ENCODE results near the gene TECPR2. TPM values are rescaled to one million over a fixed set of nuclear protein-coding genes. Genes with fewer than 3 reads are reported as not detected.

Gene TECPR2
- total RNA-seq, 1 experiment from 2014 or later: 9.3 TPM

DNA sequence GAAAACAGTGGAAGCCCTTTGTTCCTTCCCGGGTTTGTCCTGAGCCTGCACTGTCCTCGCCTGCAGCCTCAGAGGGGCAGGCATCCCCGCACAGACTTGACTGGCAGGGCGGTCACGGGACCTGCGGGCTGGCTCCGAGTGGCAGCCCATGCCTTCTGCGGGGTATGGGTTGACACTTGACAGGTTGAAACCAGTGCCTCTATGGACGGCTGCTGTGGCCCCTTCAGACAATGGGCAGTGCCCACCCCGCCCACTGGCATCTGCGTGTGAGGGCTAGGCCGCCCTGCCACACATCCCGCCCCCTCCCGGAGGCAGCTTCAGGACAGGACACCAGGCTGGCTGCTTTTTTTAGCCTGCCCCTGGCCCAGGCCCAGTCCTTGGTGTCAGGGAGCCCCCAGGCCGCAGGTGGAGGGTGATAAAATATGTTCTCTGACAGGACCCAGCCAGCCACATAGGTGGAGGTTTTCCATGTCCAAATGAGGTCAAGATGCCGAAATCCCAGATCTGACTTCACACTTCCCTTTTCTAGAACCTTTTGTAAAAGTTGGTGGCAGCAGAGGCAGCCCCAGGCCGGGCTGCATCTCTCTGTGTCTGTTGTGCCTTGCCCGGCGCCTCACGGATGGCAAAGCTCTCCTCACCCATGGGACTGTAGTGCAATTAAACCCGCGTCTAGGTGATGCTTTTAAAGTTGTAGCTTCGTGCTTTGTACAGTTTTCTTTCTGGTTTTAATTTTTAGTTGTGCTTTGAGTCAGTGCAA lies 136.8 kb downstream of the TECPR2 start:
- H3K9me3 Mint-ChIP-seq (ENCODE audit: unreplicated experiment): no peaks in the 10 kb centered on the region
- 0 out of 2 replicates have a peak, but pooled peaks cover 5% of the 10 kb centered on the region for H3K4me1 ChIP-seq
- H3K36me3 Mint-ChIP-seq (ENCODE audit: insufficient read depth, unreplicated experiment): peaks cover 12% of the 10 kb centered on the region
- ChIA-PET CTCF (no interaction called here), POLR2A (no interaction called here)
- no peaks in the 10 kb centered on the region for H3K36me3 ChIP-seq (ENCODE audit: control insufficient read depth, insufficient read depth, low read length)
- H3K27me3 Mint-ChIP-seq (ENCODE audit: insufficient read depth, unreplicated experiment): no peaks in the 10 kb centered on the region
- no TSS peak for BruUV-seq (replicated peaks)
- H3K27ac Mint-ChIP-seq (ENCODE audit: unreplicated experiment): no peak overlapping the region
- peaks cover 6% of the 10 kb centered on the region for H3K4me1 Mint-ChIP-seq (ENCODE audit: low read depth, unreplicated experiment)
- intact Hi-C loops (cut with micrococcal nuclease; ENCODE audit: unreplicated experiment): no loop called here
- no peaks in the 10 kb centered on the region for H3K9me3 ChIP-seq
- TF ChIP-seq, protein P1, sequence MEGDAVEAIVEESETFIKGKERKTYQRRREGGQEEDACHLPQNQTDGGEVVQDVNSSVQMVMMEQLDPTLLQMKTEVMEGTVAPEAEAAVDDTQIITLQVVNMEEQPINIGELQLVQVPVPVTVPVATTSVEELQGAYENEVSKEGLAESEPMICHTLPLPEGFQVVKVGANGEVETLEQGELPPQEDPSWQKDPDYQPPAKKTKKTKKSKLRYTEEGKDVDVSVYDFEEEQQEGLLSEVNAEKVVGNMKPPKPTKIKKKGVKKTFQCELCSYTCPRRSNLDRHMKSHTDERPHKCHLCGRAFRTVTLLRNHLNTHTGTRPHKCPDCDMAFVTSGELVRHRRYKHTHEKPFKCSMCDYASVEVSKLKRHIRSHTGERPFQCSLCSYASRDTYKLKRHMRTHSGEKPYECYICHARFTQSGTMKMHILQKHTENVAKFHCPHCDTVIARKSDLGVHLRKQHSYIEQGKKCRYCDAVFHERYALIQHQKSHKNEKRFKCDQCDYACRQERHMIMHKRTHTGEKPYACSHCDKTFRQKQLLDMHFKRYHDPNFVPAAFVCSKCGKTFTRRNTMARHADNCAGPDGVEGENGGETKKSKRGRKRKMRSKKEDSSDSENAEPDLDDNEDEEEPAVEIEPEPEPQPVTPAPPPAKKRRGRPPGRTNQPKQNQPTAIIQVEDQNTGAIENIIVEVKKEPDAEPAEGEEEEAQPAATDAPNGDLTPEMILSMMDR (IDR thresholded peaks at IDR 0.05; ENCODE audit: insufficient read depth in 1 of 2, low read depth in 1 of 2, low read length in 1 of 2, severe bottlenecking in 1 of 2, unreplicated experiment in 1 of 2): no peak
- H3K27me3 ChIP-seq (replicated peaks; ENCODE audit: control insufficient read depth, insufficient read depth, low read length): no peaks in the 10 kb centered on the region
- H3K4me3 ChIP-seq (ENCODE audit: low read depth, low read length): no peak overlapping the region
- H3K4me3 Mint-ChIP-seq (ENCODE audit: unreplicated experiment): no peak overlapping the region
- no peak for DNase-seq

DNA sequence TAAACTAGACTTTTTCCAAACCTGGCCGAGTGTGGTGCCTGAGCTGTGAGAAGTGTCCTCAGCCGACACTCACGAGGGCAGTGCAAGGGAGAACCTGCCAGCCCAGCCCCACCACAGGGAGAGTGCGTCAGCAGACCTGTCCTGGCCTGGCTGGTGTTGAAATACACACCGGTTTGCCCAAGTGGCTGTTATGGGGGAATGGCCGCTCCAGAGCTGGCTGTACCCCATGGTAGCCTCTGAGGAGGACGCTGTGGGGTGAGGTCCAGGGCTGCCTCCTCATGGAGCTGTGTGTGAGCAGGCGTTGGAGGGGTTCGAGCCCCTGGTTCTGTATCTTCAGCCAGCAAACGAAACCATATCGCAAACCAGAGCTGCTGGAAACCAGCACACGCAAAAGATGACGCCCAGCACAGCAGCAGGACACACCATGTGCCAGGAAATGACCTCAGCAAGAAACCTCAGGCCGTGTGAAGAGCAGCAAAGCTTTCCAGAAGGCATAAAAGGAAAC lies 137.5 kb downstream of the TECPR2 start:
- ChIA-PET CTCF (no interaction called here), POLR2A (no interaction called here)
- Histone ChIP-seq H3K4me3 (ENCODE audit: low read depth, low read length) (no peak overlapping the region), H3K27me3 (replicated peaks; ENCODE audit: control insufficient read depth, insufficient read depth, low read length) (no peaks in the 10 kb centered on the region), H3K36me3 (ENCODE audit: control insufficient read depth, insufficient read depth, low read length) (no peaks in the 10 kb centered on the region), H3K9me3 (no peaks in the 10 kb centered on the region), H3K4me1 (0 out of 2 replicates have a peak, but pooled peaks cover 5% of the 10 kb centered on the region)
- TF ChIP-seq, protein P1 (IDR thresholded peaks at IDR 0.05; ENCODE audit: insufficient read depth in 1 of 2, low read depth in 1 of 2, low read length in 1 of 2, severe bottlenecking in 1 of 2, unreplicated experiment in 1 of 2): no peak
- no peak for DNase-seq
- H3K9me3 Mint-ChIP-seq (ENCODE audit: unreplicated experiment): no peaks in the 10 kb centered on the region
- H3K27me3 Mint-ChIP-seq (ENCODE audit: insufficient read depth, unreplicated experiment): no peaks in the 10 kb centered on the region
- no peak overlapping the region for H3K27ac Mint-ChIP-seq (ENCODE audit: unreplicated experiment)
- no TSS peak for BruUV-seq (replicated peaks)
- H3K4me3 Mint-ChIP-seq (ENCODE audit: unreplicated experiment): no peak overlapping the region
- H3K4me1 Mint-ChIP-seq (ENCODE audit: low read depth, unreplicated experiment): peaks cover 6% of the 10 kb centered on the region
- peaks cover 12% of the 10 kb centered on the region for H3K36me3 Mint-ChIP-seq (ENCODE audit: insufficient read depth, unreplicated experiment)
- intact Hi-C loops (cut with micrococcal nuclease; ENCODE audit: unreplicated experiment): no loop called here

DNA sequence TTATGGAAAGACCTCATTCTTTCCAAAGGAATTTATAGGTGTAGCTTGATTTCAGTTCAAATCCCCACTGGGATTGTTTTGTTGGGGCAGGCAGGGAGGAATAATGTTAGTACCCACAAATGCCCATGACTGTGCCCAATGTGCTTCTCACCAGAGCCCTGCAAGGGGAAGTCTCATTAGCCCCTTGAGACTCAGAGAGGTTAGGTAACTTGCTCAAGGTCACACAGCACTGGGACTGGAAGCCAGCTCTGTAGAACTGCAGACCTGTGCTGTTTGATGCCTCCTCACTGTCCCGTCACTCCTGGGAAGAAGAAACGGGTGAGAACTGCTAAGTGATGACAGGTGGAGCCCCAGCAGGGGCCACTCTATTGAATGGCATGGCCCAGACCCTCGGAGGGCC lies 138.0 kb downstream of the TECPR2 start:
- Mint-ChIP-seq H3K27me3 (ENCODE audit: insufficient read depth, unreplicated experiment) (no peaks in the 10 kb centered on the region), H3K27ac (ENCODE audit: unreplicated experiment) (no peak overlapping the region), H3K4me3 (ENCODE audit: unreplicated experiment) (no peak overlapping the region), H3K36me3 (ENCODE audit: insufficient read depth, unreplicated experiment) (peaks cover 10% of the 10 kb centered on the region), H3K4me1 (ENCODE audit: low read depth, unreplicated experiment) (peaks cover 6% of the 10 kb centered on the region), H3K9me3 (ENCODE audit: unreplicated experiment) (no peaks in the 10 kb centered on the region)
- ChIA-PET CTCF (interaction anchor here (0.5 kb wide), 1 partner anchor 190 kb away, joined by 4 read pairs; no protein-coding TSS in a partner anchor), POLR2A (no interaction called here)
- Histone ChIP-seq H3K27me3 (replicated peaks; ENCODE audit: control insufficient read depth, insufficient read depth, low read length) (no peaks in the 10 kb centered on the region), H3K4me3 (ENCODE audit: low read depth, low read length) (no peak overlapping the region), H3K36me3 (ENCODE audit: control insufficient read depth, insufficient read depth, low read length) (no peaks in the 10 kb centered on the region), H3K4me1 (0 out of 2 replicates have a peak, but pooled peaks cover 5% of the 10 kb centered on the region), H3K9me3 (no peaks in the 10 kb centered on the region)
- no peak for DNase-seq
- TF ChIP-seq, protein P1 (IDR thresholded peaks at IDR 0.05; ENCODE audit: insufficient read depth in 1 of 2, low read depth in 1 of 2, low read length in 1 of 2, severe bottlenecking in 1 of 2, unreplicated experiment in 1 of 2): no peak
- BruUV-seq (replicated peaks): no TSS peak
- intact Hi-C loops (cut with micrococcal nuclease; ENCODE audit: unreplicated experiment): no loop called here

Measured in Caco-2 (cell line).